C4-2B (cell line): ENCODE measurements around the gene WDR48.

ENCODE experiments used
- H3K27ac ChIP-seq: fragments of 450-650 bp; 2 replicates; pipeline ENCODE4 v1.5.1; 2017
- ZFX ChIP-seq: fragments of 450-650 bp; IDR thresholded peaks from 2 replicates; pipeline ENCODE4 v1.6.1; 2017
- TF ChIP-seq, protein P1 (sequence below): fragments of 450-650 bp; conservative IDR thresholded peaks from 2 replicates; pipeline ENCODE4 v1.5.1; 2017; ENCODE audit warnings: mild to moderate bottlenecking

WDR48 gene

DNA sequence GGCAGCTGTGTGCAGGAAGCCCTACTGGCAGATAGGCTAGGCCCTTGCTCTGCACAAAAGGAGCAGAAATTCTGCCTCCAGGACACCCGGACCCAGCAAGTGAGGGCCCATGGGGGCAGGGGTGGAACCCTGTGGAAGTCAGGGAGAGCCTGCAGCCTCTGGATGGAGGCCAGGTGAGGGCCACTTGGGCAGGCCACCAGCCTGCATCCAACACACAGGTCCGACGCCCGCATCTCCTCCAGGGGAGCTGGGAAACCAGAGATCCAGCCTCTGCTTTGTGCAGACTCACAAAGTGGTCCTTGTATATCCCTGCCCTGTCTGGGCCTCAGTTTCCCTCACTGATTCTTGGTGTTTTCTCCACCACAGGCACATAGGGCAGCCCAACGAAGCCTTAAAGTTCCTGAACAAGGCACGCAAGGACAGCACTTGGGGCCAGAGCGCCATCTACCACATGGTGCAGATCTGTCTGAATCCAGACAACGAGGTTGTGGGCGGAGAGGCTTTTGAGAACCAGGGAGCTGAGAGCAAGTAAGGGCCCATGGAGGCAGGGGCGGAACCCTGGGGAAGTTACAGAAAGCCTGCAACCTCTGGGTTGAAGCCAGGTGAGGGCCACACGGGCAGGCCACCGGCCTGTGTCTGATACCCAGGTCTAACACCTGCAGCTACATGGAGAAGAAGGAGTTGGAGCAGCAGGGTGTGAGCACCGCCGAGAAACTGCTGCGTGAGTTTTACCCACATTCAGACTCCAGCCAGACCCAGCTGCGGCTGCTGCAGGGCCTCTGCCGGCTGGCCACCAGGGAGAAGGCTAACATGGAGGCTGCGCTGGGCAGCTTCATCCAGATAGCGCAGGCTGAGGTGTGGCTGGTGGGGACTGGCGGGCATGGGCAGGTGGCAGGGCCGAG is 85.0 kb downstream of the WDR48 start:
- no peak for TF ChIP-seq ZFX
- TF ChIP-seq, protein P1, sequence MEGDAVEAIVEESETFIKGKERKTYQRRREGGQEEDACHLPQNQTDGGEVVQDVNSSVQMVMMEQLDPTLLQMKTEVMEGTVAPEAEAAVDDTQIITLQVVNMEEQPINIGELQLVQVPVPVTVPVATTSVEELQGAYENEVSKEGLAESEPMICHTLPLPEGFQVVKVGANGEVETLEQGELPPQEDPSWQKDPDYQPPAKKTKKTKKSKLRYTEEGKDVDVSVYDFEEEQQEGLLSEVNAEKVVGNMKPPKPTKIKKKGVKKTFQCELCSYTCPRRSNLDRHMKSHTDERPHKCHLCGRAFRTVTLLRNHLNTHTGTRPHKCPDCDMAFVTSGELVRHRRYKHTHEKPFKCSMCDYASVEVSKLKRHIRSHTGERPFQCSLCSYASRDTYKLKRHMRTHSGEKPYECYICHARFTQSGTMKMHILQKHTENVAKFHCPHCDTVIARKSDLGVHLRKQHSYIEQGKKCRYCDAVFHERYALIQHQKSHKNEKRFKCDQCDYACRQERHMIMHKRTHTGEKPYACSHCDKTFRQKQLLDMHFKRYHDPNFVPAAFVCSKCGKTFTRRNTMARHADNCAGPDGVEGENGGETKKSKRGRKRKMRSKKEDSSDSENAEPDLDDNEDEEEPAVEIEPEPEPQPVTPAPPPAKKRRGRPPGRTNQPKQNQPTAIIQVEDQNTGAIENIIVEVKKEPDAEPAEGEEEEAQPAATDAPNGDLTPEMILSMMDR: no peak
- H3K27ac ChIP-seq: no peak overlapping the region

DNA sequence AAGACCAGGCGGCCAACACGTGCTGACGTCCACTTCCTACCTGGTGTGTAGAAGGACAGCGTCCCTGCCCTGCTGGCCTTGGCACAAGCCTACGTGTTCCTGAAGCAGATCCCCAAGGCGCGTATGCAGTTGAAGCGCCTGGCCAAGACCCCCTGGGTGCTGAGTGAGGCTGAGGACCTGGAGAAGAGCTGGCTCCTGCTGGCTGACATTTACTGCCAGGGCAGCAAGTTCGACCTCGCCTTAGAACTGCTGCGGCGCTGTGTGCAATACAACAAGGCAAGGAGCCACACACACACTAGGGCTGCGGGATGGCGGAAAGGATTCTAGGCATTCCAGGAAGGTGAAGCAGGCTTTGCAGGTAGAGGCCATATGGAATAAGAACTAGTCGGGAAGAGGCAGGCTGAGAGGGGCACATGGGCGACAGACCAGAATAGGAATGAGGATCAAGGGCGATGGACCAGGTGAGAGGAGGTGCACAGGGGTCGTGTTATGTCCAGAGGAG is 85.7 kb downstream of the WDR48 start:
- TF ChIP-seq ZFX: no peak
- TF ChIP-seq, protein P1: no peak
- H3K27ac ChIP-seq: no peak overlapping the region

DNA sequence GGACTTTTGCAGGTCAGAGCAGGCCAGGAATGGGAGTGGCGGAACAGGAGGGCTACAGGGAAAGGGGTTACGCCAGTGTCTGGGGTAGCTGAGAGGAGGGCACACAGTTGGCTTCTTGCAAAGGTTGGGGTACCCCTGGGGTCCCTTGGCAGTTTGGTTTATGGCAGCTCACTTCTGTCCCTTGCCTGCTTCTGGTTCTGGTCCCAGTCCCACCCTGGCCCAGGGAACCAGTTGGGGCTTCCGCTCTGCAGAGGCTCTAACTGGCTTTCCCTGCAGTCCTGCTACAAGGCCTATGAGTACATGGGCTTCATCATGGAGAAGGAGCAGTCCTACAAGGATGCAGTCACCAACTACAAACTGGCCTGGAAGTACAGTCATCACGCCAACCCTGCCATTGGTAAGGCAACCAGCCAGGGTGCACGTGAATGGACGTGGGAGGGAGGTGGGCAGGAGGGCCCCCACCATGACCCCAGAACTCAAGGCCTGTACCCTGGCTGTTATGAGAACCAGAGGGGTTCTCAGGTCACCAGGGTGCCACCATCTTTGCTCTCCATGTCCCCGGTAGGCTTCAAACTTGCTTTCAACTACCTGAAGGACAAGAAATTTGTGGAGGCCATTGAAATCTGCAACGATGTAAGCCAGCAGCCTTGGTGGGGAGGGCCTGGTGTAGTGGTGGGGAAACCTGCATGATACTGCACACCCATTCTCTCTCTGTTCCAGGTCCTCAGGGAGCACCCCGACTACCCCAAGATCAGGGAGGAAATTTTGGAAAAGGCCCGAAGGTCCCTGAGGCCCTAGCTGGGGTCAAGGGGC is 86.4 kb downstream of the WDR48 start:
- no peak overlapping the region for H3K27ac ChIP-seq
- TF ChIP-seq ZFX: no peak
- TF ChIP-seq, protein P1: no peak

DNA sequence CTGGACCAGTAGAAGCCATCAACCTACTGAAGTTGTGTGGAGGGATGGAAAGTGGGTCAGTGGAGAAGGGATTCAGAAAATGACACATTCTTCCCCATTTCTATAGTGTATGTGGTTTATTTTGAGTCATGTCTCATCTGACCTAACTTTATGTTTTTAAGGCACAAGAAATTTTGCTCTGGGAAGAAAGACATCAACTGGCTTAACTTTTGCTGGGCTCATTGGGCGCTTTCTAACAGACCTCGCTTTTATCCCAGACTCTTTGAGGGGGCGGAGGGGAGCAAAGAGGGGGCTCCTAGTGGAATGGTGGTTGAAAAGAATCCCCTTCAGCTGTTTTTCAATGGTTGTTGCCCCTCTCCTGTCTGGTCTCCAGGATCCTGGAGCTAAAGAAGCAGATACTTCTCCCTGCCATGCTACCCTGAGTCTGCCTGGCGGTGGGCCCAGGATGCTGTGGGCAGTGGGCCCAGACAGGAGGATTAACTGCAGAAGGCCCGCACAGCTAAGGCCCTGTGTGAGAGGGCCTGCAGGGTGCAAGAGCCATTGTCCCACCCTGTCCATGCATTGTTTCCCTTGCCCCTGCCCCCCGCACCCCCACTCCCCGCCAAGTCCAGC is 87.1 kb downstream of the WDR48 start:
- TF ChIP-seq, protein P1: no peak
- no peak for TF ChIP-seq ZFX

DNA sequence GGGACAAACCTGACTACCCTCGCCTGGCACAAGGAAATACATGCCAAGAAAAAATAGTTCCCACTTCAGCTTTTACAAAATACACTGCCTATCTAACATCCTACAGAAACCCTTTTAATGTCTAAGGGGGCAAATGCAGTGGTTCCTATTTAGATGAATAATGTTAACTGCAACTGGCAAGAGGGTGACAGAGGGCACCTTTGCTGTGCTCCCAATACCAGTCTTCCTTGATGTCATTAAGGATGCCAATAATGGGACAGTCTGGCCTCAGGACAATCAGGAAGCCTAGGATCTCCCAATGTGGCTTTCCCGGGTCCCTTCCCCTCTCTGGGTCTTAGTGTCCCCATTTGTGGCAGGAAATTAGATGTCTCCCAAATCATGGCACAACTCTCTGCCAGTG is 87.6 kb downstream of the WDR48 start:
- no peak for TF ChIP-seq ZFX
- TF ChIP-seq, protein P1: no peak
- H3K27ac ChIP-seq: no peak overlapping the region

More for the DNA sequence above, 87.1 kb downstream of the WDR48 start:
- H3K27ac ChIP-seq: no peak overlapping the region

DNA sequence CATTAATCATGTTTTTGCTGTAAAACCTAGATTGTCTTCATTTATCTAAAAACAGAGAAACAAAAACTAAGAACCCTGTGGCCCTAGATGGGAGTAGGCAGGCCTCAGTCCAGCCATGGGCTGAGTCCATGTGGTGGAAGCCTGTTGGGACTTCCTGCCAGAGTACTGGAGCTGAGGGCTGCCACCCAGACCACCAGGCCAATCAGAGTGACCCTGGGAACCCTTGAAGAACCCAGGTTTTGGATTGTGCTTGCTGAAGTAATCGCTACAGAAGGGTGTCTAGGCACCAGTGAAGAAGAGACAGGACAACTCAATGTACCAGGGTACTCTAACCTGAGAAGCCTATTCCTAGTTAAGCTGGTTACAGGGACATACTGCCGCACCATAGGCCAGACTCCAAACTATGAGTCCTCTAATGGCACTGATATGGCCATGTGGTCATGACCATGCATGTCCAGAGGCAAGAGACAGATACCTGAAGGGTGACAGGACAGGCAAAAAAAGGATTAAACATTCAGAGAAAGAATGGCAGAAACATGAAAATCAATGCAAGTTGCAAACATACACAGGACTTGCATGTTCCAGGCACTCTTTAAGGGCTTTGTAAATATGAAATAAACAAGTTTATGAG is 88.6 kb downstream of the WDR48 start:
- TF ChIP-seq, protein P1: no peak
- no peak for TF ChIP-seq ZFX
- H3K27ac ChIP-seq: peak overlapping the region; percentile 81
